Activated CD4-positive, alpha-beta T cell treated with anti-CD3 and anti-CD28 coated beads, Interleukin-2, Interleukin-4, amounts not matched to agents 100 ng/mL and 50 ng/mL, durations not matched to agents 16 hours and 8 hours (primary cell): ENCODE results near the gene NECAB3.

Experiments
- DNase-seq: peaks from one replicate; pipeline ENCODE4 v3.0.0-alpha.2; 2020; ENCODE audit warnings: low spot score

NECAB3 gene

DNA sequence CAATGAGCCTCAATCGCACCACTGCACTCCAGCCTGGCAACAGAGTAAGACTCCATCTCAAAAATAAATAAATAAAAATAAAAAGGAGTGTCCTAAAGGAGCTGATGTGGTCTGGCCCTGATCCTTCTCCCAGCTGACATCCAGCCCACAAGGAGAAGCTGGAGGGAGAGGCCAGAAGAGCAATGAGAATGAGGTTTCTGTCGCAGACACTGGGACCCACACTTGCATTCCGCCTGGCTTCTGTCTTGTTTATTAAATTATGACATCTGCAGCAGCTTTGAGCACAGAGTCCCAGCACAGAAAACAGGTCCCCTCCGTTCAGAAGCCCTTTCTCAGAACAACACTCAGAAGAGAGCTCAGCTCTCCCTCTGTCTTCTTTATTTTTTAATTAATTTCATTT, 22.2 kb upstream of the NECAB3 start:
- DNase-seq: no peak

DNA sequence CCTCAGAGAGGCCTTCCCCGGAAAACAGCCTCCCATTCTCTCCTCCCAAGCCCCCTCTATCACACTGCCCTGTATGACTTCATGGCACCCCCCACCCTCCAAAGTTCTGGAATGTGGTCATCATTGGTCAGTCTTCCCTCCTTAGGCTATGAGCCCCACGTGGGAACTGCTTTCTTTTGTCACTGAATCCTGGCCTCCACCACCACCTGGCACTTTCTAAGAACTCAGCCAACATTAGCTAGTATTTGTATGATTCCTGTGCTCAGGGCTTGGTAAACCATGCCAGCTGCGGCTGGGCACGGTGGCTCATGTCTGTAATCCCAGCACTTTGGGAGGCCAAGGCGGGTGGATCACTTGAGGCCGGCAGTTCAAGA, 20.4 kb upstream of the NECAB3 start:
- no peak for DNase-seq

DNA sequence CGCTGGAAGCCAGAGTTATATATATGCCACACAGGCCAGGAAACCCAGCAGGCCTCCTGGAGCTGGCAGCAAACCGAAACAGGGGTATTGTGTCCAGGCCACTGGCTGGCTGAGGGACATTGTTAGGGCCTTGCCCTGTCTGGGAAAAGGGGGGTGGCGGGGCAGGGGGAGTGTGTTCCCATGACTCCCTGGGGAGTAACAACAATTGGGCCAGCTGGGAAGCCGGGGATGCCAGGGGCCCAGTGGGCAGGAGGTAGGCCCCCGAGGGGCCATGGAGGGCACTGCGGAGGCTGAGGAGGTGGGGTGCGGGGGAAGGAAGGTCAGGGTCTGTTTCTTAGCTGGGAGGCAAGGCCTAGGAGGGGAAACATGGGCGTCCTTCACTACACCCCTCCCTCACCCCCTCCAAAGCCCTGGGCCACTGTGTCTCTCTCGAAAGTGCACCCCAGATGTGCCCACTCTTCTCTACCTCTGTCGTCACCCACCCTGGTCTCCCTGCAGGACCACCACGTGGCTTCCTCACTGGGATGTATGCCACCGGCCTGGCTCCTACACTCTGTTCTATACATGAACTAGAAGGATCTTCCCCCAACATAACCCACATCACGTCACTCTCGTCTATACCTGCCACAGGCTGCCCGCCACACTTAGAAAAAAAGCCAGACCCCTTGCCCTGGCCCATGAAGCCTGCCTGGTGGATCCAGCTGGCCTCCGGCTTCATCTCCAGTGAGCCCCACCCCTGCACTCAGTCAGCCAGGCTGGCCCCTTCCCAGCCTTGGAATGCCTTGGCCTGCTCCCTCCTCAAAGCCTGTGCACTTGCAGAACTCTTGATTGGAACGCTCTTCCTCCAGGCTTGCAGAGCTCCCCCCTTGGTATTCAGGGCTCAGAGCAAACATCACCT, 19.8 kb upstream of the NECAB3 start:
- DNase-seq: no peak

DNA sequence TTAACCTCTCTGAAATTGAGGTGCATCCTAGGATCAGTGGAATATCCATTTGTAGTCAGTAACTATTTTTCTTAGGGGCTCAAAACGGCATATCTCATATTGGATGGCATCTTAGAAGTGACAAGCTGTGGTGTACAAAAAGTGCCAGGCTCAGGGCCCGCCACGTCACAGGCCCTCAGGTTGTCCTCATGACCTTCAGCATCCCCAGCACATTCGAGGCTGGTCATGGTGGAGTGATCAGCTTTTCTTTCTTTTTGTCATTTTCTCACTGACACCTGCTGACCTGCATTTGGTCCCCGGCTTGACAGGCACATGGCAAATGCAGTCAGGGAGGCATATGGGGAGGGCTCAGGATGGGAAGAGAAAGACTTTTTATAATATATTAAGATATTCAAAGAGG, 19.1 kb upstream of the NECAB3 start:
- DNase-seq: no peak

DNA sequence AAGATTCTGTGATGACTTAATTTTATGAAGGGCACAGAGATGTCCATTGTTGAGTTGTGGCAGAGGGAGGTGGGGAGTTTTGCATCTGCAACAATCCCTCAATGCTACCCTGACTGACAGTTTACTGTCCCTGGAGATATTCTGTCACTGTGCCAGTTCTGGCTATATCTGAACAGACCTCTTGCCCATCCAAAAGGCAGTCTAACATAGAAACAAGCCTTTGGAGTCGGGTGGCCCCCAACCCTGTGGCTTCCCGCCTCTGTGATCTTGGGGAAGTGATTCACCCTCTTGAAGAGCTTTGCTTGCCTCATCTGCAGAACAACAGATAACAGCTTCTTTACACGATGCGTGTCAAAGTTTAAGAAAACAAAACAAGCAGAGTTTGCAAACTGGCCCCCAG, 15.7 kb upstream of the NECAB3 start:
- DNase-seq: peak; percentile 63

DNA sequence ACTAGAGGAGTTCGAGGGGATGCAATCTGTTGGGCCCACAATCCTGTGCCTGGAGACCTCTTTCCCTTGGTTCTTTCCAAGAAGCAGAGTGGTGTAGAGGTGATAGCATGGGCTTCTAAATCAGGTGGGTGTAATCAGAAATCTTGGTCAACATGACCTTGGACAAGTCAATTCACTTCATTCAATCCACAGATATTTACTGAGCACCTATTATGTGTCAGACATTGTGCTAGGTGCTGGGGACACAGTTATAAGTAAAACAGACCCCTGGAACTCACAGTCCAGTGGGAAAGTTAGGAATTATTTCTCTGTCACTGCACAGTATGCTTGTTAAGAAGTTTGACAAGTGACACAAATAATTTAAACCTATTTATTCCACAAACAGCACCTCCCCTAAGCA, 15.3 kb upstream of the NECAB3 start:
- no peak for DNase-seq

DNA sequence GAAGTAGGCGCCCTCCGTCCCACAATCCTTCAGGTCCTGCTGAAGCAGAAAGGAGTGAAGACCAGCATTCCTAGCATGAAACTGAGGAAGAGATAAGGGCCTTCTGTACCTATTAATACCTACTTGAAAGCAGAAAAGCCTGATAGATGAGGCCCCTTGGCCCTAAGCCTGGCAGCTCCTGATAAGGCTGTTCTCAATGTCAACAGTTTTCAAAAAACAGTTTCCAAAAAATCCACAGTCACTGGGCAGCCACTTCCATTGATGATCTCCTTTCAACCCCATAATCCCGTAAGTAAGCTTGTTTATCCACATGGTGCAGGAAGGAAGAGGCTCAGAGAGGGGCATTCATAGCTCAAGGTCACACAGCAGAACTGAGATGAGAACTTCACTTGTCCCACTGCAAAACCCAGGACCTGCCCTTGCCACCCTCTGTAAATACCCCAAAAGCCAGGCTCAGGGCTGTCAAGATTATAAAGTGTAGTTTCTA, 14.8 kb upstream of the NECAB3 start:
- DNase-seq: no peak

DNA sequence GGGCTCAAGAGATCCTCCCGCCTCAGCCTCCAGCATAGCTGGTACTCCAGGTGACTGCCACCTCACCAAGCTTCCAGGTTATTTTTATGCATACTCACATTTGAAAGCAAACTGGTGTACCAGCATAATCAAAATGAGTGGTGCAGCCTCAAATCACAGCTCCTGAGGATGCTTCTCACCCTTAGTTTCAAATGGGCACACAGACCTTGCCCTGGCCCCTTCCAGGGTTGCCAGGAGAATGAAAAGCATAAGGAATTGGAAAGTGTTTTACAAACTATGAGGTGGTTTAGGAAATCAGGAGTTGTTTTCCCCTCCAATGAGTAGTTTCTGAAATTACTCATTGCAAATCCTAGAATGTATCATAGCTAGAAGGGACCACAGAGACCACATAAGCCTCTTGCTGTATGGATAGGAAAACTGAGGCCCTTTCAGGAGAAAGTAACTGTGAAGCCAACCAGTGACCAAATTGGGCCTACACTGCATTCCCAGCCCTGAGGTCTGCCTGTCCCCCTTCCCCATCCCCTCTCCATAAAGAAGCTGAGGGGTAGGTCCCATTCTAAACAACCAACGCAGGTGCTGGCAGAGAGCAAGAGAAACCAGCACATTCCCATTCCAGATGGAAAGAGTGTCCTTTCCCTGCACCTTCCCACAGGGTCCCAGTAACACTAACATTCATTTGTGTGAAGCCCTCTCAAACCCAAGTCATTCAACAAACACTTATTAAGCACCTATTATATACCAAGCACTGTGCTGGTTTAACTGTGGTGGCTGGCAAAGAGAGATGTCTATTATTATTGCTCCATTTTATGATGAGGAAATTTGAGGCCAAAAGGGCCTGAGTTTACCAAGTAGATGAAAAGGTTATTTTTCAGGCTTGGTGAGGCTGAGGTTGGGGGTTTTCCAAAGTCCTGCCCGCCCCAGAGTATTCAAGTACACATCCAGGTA, 14.0 kb upstream of the NECAB3 start:
- DNase-seq: no peak

DNA sequence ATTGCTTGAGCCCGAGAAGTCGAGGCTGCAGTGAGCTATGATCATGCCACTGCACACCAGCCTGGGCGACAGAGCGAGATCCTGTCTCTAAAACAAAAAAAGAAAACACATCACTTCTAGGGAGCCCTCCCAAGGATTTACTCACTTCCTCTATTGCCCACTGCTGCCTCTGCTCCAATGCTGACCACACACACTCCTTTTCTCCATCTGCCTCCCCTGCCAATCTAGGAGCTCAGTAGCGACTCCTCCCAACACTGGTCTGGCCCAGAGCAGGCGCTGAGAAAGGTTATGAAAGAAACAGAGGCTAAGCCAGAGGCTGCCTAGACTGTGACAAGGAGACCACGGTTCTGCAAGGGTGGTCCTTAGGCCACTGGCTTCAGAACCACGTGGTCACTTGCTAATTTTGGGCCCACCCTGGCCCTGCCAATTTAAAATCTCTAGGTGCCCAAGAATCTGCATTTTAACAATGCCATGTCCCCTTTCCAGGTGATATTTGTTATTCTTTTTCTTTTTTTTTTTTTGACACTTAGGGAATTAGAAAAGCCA, 13.2 kb upstream of the NECAB3 start:
- no peak for DNase-seq

DNA sequence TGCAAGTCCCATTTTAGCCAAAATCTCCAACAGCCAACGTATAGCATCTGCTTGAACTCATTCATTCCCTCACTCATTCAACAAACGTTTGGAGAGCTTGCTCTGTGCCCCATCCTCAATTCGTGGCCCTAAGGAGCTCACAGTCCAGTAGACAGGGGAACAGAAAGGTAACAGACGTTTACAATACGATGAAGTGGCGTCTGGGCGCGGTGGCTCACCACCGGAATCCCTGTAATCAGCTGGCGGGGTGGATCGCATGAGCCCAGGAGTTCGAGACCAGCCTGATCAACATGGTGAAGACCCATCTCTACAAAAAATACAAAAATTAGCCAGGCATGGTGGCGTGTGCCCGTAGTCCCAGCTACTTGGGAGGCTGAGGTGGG, 12.7 kb upstream of the NECAB3 start:
- DNase-seq: no peak

DNA sequence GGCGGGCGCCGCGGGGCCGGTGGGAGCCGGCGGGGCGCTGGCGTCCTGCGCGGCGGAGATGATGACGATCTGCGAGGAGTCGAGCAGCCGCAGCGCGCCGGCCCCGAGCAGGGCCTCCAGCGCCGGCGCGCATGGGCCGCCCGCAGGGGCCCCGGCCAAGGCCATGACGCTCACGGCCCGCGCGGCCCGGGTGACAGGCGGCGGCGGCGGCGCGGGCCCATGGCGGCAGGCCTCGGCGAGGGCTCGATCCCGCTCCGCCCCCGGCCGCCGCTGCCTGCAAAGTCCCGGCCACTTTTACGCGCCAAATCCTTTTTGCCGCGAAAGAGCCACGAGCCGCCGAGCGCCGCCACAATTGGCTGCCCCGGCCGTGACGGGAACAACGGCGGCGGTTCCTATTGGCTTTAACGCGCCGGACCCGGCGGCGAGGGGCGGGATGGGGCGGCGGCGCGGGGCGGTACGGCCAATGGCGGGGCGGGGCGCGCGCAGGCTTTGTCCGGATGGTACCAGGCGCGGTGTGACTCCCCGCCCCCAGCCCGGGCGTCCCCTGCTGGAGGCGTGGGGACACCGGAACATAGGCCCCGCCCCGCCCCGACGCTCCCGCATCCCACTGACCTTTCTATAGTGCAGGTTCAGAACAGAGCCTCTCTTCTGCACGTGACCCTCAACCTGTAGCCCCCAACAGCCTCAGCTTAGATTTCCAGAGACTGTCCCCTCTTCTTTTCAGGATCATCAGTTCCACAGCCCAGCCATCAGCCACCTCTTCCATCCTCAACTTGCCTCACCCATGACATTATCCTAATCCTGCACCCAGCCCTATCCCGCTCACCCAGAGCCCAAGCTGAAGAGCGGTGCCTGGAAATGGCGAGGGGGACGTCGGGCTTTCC, 12.1 kb upstream of the NECAB3 start, which contains the start of gene E2F1:
Gene E2F1 (minus strand): TSS at position 286 of the 884 bp plus-strand sequence. CDS start 121 bp downstream, at position 165.
- peak; percentile 97 for DNase-seq

DNA sequence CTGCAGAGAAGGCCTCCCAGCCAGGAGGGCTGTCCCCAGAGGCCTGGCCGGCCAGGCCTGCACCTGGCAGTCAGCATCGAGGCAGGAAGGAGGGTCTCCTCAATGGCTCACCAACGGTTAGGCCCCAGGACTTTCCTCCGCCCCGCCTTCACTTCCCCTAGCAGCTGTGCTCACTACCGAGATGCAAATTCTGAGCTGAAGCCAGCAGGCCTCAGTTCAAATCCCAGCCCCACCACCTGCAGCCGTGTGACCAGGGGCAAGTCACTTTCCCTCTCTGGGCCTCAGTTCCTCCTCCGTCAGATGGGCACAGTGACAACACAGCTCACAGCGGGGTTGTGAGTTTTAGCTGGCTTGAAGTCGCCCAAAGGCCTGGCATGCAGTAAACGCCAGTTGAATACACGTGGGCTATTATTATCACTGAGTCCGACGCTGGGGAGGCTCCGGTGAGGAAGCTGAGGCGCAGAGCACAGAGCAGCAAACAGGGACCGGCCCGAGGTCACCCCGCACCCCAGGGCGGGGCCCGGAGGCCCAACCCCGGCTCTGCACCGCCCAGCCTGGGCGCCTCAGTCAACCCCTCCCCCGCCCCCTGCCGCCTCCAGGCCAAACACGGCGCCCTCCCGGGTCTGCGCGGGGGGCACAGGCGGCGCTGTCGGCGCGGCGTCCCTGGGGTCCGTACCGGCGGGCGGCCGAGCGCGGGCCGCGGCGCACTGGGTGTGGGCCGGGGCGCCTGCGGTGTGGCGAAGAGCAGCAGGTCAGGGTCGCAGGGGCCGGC, 11.3 kb upstream of the NECAB3 start:
- peak; percentile 69 for DNase-seq

DNA sequence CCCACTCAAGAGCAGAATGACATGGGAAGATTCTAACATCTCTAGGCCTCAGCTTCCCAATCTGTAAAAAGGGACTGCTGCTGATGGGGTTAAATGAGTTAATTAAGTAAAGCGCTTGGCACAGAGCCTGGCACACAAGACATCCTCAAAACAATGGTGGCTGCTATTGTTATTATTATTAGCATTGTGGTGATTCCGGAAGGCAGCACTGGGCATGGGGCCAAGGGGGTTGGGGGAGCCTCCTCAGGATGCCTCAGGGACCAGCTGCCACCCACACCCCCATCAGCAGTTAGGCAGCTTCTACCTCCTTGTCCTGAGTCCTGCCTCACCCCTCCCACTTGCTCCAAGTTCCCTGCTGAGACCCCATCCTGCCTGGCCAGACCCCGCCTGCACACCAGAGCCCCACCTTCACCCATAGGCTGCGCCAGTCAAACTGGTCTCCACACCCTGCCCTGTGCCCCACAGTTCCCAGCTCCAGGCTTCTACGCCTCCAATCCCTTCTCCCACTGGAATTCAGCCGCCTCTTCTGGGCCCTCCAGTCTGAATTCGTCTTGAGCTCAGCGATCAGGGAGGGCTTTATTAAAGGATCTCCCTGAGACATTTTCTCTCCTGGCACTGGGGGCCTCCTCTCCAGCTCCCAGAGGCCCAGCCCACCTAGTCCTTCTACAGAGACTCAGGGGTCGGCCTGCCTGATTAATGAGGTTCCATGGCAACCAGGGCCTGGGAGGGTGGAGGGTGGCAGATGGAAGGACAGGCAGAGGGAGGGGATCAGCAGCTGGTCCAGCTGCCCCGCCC, 10.5 kb upstream of the NECAB3 start:
- DNase-seq: no peak

DNA sequence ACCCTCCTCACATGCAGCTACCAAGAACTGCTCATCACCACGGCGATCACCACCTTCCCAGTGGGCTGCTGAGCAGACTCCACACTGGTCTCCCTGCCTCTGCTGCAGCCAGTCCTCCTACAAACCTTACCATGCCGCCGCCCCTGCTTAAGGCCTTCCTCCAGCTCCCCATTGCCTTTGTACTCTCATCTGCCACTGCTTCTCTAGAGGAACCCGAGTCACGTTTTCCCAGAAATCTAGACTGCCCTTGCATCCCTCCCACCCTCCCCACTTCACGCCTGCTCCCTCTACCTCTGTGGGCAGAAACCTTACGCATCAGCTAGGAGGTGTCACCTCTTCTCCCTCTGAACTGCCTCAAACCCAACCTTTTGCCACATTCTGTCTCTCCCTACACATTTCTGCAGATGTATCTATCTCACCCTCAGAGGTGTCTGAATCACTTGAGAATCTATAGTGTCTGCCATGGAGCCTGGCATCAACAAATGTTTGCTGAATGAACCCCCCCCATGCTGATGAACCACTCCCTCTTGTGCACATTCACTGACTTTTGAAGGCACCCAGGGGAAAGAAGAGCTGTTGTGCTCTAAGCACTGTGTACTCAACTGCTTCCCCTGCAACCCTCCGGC, 7.6 kb upstream of the NECAB3 start:
- DNase-seq: no peak

DNA sequence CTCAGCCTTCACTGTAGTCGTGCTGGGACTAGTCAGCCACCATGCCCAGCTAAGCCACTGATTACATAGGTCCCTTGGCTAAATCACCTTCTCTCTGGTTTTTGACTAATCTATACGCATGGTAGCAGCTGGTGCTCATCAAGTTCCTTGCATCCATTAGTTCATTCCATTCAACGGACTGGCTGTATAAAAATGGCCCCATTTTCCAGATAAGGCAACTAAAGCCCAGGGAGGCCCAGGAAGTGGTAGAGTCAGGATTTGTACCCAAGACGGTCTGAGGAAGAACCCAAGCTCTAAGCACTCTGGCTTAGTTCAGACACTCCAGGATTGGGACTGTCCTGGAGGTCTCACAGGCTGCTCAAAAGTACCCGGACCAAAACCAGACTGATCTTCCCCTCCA, 7.1 kb upstream of the NECAB3 start:
- no peak for DNase-seq

DNA sequence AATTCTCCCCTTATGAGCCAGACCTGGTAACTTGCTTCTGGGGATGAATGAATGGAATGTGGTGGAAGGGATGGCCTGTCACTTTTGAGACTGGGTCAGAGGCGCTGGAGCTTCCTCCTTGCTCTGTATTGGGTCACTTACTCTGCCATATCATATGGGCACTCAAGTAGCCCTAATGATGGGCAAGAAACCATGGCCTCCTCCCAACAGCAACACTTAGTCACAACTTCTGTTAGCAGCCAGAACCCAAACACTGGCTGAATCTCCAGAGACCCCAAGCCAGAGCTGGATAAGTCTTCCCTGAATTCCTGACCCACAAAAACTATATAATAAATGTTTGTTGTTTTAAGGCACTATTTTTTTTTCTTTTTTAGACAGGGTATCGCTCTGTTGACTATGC, 6.5 kb upstream of the NECAB3 start:
- no peak for DNase-seq

DNA sequence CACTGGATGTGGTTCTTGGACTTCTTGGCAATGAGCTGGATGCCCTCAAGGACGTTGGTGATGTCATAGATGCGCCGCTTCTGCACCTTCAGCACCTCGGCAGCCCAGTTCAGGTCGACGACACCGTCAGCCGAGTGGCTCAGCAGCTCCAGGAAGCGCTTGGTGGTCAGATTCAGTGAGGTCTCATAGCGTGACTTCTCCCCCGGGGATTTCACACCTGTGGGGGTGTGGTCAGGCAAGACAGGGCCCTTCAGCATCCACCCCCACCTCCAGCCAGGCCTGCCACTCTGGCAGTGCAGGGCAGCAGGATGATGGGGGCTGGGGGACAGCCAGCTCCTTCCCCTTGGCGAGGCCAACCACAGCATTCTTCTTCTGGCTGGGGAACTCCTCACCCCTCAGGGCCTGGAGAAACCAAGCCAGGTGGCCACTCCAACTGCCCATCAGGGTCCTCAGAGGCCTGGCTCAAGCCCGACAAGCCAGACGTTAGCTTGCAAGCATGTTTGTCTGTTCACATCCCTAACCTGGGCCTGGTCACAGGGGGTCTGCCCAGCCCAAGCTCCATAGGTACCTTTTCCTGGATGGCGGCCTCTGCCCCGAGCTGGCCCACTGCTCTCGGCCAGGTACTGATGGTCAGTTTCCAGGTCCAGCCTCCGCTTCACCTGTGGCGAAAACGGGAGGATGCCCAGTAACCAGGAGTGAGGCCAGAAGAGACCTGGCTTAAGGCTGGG, 5.7 kb upstream of the NECAB3 start:
- peak; percentile 68 for DNase-seq

DNA sequence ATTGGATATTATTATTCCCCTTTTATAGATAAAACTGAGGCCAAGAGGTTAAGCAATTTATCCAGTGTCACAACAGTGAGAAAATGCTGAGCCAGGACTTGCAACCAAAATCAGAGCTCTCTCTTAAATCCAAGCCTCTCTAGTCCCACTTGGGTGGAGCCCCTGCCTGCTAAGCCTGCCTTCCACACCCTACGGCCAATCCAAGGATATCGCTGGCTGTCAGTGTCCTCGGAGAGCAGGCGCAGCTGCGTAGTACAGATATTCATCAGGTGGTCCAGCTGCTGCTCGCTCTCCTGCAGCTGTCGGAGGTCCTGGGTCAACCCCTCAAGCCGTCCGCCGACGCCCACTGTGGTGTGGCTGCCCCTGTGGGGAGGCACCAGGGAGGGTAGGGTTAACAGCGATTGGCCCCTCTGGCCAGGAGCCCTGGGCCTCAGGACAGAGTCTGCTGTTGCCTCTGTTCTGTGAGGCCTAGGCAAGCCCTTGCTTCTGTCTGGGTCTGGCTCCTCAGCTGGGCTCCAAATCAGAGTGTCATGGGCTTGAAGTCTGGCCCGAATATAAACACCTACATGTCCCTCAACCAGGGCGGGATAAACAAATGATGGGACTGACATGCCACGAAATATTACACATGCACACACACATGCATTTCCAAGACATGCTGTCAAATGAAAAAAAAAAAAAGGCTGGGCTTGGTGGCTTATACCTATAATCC, 3.9 kb upstream of the NECAB3 start:
- no peak for DNase-seq
